Activated naive CD4-positive, alpha-beta T cell treated with anti-CD3 and anti-CD28 coated beads, Interleukin-2, amount 10 ng/mL, durations not matched to agents 7 days and 5 days (primary cell): Measurements from ENCODE around the gene KSR2.

ENCODE experiments used
- CTCF ChIA-PET: fragments of 350-600 bp; sonication (Branson Sonifier 250); formaldehyde crosslinking; loops from one replicate; lab custom pipeline; 2021; ENCODE audit warnings: antibody characterized with exemption; lab: Charles Lee
- DNase-seq: peaks from one replicate; pipeline ENCODE4 v3.0.0-alpha.2; 2020
- H3K27ac Mint-ChIP-seq: one replicate; pipeline ENCODE4 v1.8.0; 2021; ENCODE audit warnings: mild to moderate bottlenecking, moderate library complexity, mixed read lengths
- H3K27me3 Mint-ChIP-seq: one replicate; pipeline ENCODE4 v1.8.0; 2021; ENCODE audit warnings: mild to moderate bottlenecking, mixed read lengths
- H3K36me3 Mint-ChIP-seq: one replicate; pipeline ENCODE4 v1.8.0; 2021; ENCODE audit warnings: mixed read lengths
- H3K4me1 Mint-ChIP-seq: one replicate; pipeline ENCODE4 v1.8.0; 2021; ENCODE audit warnings: mixed read lengths
- H3K4me3 Mint-ChIP-seq: one replicate; pipeline ENCODE4 v1.8.0; 2021; ENCODE audit warnings: mild to moderate bottlenecking, moderate library complexity, mixed read lengths
- H3K9me3 Mint-ChIP-seq: one replicate; pipeline ENCODE4 v1.8.0; 2021; ENCODE audit warnings: mixed read lengths

Gene KSR2

DNA sequence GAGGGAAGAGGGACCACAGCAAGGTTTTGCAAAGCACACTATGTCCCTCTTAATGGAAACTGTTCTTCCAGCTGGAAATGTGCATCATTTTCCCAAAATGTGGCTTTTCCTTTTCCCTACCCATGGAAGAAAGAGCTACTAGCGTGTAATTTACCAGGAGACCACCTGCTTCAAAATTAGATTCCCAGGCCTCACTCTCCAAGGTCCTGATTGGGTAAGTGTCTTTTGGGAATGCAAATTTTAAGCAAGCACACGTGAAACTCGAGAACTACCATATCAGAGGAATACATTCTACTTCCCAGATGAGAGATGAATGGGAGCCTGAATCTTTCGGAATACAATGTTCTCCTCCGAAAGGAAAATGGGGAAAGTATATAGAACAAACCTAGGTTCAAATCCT, 405.8 kb downstream of the KSR2 start:
- H3K36me3 Mint-ChIP-seq, result no peaks in the 10 kb centered on the region

DNA sequence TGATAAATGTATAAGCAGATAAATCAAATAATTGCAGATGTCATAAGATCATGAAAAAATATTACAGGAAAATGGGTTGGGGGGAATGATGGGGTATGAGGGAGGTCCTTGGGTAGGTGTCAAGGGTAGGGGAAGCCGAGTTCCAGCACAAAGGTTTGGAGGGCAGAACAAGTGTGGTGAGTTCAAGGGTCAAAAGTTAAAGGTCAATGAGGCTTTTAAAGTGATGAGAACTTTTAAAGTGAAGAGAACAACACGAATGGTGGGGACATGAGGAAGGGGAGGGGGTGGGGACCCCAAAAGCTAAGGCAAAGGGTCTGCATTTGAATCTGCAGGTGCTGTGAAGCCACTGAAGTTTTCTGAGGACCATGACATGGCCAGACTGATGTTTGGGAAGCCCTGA, 406.8 kb downstream of the KSR2 start:
- Mint-ChIP-seq H3K4me3 (no peak overlapping the region), H3K36me3 (no peaks in the 10 kb centered on the region), H3K27ac (no peak overlapping the region), H3K4me1 (no peaks in the 10 kb centered on the region), H3K27me3 (no peaks in the 10 kb centered on the region), H3K9me3 (peaks cover 2% of the 10 kb centered on the region)
- CTCF ChIA-PET, result no interaction called here
- no peak for DNase-seq

More for the DNA sequence above, 405.8 kb downstream of the KSR2 start:
- CTCF ChIA-PET, result no interaction called here
- Mint-ChIP-seq H3K27me3 (no peaks in the 10 kb centered on the region), H3K4me1 (no peaks in the 10 kb centered on the region), H3K9me3 (peaks cover 2% of the 10 kb centered on the region), H3K27ac (no peak overlapping the region), H3K4me3 (no peak overlapping the region)
- no peak for DNase-seq

DNA sequence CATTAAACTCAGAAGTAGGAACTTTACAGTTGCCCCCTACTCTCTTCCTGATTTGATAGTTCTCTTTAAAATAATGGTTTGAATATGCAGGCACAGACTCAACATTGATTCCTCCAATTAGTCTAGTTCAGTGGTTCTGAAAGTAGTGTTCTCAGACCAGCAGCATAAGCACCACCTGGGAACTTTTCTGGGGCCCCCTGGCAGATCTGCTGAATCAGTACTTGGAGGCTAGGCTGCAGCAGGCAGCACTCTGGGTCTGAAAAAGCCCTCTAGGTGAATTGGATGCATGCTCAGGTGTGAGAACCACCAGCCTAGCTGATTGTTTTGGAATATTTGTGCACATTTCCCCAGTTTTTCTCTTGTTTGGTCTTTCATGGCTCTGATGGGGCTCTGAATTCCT, 408.8 kb downstream of the KSR2 start:
- no peak overlapping the region for H3K27ac Mint-ChIP-seq
- H3K4me3 Mint-ChIP-seq, result no peak overlapping the region
- CTCF ChIA-PET, result no interaction called here
- H3K27me3 Mint-ChIP-seq, result no peaks in the 10 kb centered on the region
- no peaks in the 10 kb centered on the region for H3K4me1 Mint-ChIP-seq
- H3K36me3 Mint-ChIP-seq, result no peaks in the 10 kb centered on the region
- H3K9me3 Mint-ChIP-seq, result peaks cover 2% of the 10 kb centered on the region
- DNase-seq, result no peak

DNA sequence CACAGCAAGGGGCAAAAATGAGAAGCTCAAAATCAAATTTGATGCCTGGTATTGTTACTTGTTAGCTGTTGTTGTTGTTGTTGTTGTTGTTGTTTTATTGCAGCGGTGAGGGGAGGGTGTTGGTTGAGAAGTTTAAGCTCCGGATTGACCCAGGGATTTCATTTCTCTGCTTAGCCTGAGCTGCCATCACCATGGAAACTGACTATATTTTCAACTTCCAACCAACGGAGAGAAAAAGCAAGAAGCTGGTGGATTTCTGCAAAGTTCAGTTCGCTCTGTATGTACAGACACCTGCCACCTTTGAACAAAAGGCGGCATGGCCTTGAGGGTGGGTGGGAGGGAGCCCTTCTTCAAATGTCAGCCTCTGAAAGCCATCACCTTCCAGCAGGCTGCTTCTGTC, 412.9 kb downstream of the KSR2 start:
- H3K4me3 Mint-ChIP-seq, result no peak overlapping the region
- H3K27me3 Mint-ChIP-seq, result no peaks in the 10 kb centered on the region
- no peaks in the 10 kb centered on the region for H3K4me1 Mint-ChIP-seq
- H3K36me3 Mint-ChIP-seq, result no peaks in the 10 kb centered on the region
- DNase-seq, result no peak
- H3K27ac Mint-ChIP-seq, result no peak overlapping the region
- CTCF ChIA-PET, result interaction anchor here (0.6 kb wide), 1 partner anchor 405 kb away, joined by 3 read pairs; no protein-coding TSS in a partner anchor
- H3K9me3 Mint-ChIP-seq, result peaks cover 12% of the 10 kb centered on the region

DNA sequence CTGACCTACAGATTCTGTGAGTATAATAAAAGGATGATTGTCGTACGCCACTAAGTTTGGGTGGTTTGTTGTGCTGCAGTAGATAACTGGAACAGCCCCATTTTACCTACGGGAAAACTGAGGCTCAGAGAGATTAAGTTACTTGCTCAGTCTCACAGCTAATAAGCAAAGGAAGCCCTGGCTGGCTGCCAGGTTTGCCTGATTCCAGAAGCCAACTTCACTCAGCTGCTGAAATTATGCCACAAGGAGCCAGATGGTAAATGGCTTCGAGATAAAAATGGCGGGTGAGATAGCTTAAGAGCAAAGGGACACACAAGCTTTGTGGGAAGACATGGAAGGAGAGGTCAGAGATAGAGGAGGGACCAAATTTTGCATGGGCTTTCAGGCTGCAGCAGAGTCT, 415.8 kb downstream of the KSR2 start:
- Mint-ChIP-seq H3K4me1 (no peaks in the 10 kb centered on the region), H3K9me3 (peaks cover 12% of the 10 kb centered on the region), H3K27me3 (no peaks in the 10 kb centered on the region), H3K27ac (no peak overlapping the region), H3K36me3 (no peaks in the 10 kb centered on the region), H3K4me3 (no peak overlapping the region)
- CTCF ChIA-PET, result no interaction called here
- DNase-seq, result no peak

DNA sequence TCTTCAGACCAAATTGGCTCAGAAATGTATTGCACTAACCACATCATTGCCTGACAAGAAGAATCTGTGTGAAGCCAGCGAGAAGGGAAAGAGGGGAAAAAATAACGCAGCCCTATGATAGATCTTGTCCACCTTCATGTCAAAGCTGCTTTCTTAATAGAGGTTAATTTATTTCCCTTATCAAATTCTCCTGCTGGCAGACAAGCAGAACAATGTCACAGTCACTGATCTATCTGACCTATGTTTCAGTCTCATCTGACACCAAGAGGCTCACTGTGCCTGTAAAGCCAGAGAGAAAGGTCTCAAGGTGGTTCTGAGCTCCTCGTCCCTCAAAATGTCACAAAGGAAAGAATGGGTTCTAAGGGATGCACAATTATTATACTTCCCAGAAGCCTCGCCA, 417.1 kb downstream of the KSR2 start:
- Mint-ChIP-seq H3K4me1 (no peaks in the 10 kb centered on the region), H3K27ac (no peak overlapping the region), H3K4me3 (no peak overlapping the region), H3K27me3 (no peaks in the 10 kb centered on the region), H3K9me3 (peaks cover 12% of the 10 kb centered on the region), H3K36me3 (no peaks in the 10 kb centered on the region)
- CTCF ChIA-PET, result interaction anchor here (1.4 kb wide), 1 partner anchor 286 kb away, joined by 3 read pairs; no protein-coding TSS in a partner anchor
- DNase-seq, result no peak

DNA sequence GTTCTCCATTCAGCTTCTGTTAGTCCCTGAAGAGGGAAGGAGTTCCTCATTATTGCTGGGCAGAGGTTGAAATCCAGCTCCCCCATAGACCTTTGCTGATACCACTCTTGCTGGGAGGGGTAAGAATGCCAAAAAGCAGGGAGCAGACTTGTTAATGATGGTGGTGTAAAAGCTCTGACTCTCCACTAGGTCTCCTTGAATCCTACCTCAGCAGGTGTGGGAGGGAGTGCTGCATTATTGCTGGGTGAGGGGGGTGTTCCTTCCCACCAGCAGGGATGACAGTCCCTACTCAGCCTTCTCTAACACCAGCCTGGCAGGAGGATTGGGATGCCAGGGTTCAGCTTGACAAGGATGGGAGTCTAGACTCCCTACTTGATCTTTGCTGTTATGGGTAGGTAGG, 421.6 kb downstream of the KSR2 start:
- Mint-ChIP-seq H3K4me1 (no peaks in the 10 kb centered on the region), H3K36me3 (no peaks in the 10 kb centered on the region), H3K4me3 (no peak overlapping the region), H3K9me3 (peaks cover 3% of the 10 kb centered on the region), H3K27ac (no peak overlapping the region), H3K27me3 (no peaks in the 10 kb centered on the region)
- no peak for DNase-seq
- CTCF ChIA-PET, result no interaction called here

DNA sequence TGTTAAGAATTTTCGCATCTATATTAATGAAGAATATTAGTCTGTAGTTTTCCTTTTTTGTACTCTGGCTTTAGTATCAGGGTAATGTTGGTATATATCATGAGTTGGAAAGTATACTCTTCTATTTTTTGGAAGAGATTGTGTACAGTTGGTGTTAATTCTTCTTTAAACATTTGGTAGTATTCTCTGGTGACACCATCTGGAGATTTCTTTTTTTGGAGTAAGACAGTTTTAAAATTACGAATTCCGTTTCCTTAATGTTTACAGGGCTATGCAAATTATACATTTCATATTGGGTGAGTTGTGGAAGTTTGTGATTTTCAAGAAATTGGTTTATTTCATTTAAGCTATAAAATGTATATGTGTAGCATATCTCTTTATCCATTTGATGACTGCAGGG, 423.6 kb downstream of the KSR2 start:
- Mint-ChIP-seq H3K9me3 (peaks cover 3% of the 10 kb centered on the region), H3K4me1 (no peaks in the 10 kb centered on the region), H3K4me3 (no peak overlapping the region)

DNA sequence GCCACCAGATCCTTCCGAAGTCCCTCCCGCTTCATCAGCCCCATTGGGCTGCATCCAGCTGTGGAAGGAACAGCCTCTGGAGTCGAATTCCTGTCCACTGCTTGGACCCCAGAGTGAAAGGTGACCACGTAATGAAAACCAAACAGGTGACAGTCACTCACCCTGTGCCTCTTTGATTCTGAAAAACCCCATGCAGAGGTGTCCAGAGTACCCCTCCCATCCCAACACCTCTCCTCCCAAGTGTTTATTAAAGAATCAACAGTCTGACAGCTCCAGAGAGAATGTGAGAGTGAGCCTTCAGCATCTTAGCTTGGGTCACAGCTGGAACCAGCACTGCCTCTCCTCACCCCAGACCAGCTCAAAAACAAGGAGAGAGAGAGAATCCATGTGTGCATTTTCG, 428.8 kb downstream of the KSR2 start:
- no peaks in the 10 kb centered on the region for H3K4me1 Mint-ChIP-seq
- no peak overlapping the region for H3K4me3 Mint-ChIP-seq
- H3K9me3 Mint-ChIP-seq, result no peaks in the 10 kb centered on the region
- H3K27me3 Mint-ChIP-seq, result no peaks in the 10 kb centered on the region
- no peak overlapping the region for H3K27ac Mint-ChIP-seq
- no peak for DNase-seq
- CTCF ChIA-PET, result no interaction called here
- H3K36me3 Mint-ChIP-seq, result no peaks in the 10 kb centered on the region

More for the DNA sequence above, 423.6 kb downstream of the KSR2 start:
- H3K27ac Mint-ChIP-seq, result no peak overlapping the region
- H3K27me3 Mint-ChIP-seq, result no peaks in the 10 kb centered on the region
- H3K36me3 Mint-ChIP-seq, result no peaks in the 10 kb centered on the region
- CTCF ChIA-PET, result no interaction called here
- no peak for DNase-seq

DNA sequence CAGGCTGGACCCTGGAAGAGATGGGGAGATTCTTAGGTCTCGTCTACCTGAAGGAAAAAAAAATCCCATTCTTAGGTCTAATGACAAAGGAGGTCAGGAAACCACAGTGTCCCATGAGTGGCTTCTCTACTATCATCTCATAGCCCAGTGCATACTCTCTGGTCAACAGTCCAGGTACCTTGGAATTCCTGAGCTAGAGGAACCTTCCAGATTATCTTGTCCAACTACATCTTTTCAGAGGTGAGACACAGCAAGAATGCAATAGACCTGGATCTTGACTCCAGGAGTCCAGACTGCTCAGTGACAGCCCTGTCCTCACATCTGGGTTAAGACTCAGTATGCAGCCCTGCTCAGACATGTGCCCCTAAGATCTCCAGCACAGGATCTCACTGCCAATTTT, 429.9 kb downstream of the KSR2 start:
- no peaks in the 10 kb centered on the region for H3K36me3 Mint-ChIP-seq
- no peak overlapping the region for H3K4me3 Mint-ChIP-seq
- DNase-seq, result no peak
- no peaks in the 10 kb centered on the region for H3K27me3 Mint-ChIP-seq
- no peaks in the 10 kb centered on the region for H3K9me3 Mint-ChIP-seq
- CTCF ChIA-PET, result no interaction called here
- H3K4me1 Mint-ChIP-seq, result no peaks in the 10 kb centered on the region
- no peak overlapping the region for H3K27ac Mint-ChIP-seq

DNA sequence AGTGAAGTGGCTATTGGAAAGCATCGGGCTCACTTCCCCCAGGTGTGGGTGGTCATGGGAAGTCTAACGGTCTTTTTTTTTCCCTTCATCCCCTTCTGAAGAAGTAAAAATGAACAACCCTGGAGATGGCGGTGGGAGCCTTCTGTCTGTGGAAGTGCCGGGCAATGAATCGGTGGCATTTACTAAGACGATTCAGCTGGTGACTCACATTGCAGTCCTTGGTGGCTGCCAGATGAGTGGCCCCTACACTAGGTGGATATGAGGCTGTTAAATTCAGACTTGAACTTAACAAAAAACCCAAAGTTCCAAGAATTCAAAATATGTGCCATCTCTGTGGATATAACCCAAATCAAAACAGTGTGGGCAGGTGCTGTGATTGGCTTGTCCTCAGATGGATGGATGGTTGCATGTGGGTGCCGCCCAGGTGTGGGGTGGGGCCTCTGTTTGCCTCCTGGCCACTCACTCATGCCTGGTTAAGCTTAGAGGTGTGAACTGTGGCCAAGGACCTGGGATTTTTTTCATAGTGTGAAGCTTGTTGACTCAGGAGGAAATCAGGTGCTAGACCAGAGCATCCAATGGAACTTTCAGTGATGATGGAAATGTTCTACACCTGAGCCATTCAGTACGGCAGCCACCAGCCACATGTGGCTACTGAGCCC, 430.6 kb downstream of the KSR2 start:
- H3K4me1 Mint-ChIP-seq, result no peaks in the 10 kb centered on the region
- H3K36me3 Mint-ChIP-seq, result no peaks in the 10 kb centered on the region
- DNase-seq, result no peak
- H3K9me3 Mint-ChIP-seq, result no peaks in the 10 kb centered on the region
- H3K27me3 Mint-ChIP-seq, result no peaks in the 10 kb centered on the region
- no peak overlapping the region for H3K4me3 Mint-ChIP-seq
- CTCF ChIA-PET, result no interaction called here
- no peak overlapping the region for H3K27ac Mint-ChIP-seq

DNA sequence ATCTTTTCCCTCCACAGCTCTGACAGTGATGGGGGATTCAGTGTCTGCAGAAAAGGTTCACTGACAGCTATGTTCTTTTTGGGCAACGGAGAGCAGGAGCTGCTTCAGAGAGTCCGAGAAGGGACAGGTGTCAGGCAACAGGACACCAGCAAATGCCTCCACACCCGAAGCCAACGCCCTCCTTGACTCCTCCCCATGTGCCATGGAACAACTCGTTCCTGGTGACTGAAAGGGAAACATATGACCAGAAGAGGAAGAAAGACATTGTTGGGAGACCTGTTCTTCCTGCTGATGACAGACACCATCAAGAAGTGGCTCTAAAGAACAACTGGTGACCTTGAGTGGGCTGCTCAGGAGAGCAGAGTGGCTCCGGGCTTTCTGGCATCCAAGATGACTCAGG, 435.1 kb downstream of the KSR2 start:
- no peaks in the 10 kb centered on the region for H3K4me1 Mint-ChIP-seq
- H3K36me3 Mint-ChIP-seq, result no peaks in the 10 kb centered on the region
- H3K27ac Mint-ChIP-seq, result no peak overlapping the region
- H3K4me3 Mint-ChIP-seq, result no peak overlapping the region
- CTCF ChIA-PET, result no interaction called here
- H3K9me3 Mint-ChIP-seq, result no peaks in the 10 kb centered on the region
- no peak for DNase-seq
- H3K27me3 Mint-ChIP-seq, result no peaks in the 10 kb centered on the region

DNA sequence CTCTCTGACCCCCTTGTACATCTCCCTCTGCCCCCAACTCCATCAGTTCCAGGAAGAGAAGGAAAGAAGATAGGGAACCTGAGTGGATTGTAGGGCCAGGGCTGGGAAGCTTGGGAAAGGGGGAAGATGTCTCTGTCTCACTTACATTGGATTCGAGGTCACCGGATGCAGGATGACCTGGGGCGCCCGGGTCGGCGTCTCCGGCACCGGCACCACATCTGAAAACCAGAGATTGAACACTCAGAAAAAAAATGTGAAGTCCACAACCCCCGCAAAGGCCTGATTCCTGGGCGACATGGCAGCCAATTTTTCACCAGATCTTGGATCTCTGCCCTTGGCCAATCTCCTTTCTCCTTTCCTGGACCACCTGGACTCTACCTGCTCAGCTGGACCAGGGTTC, 438.0 kb downstream of the KSR2 start:
- Mint-ChIP-seq H3K4me1 (no peaks in the 10 kb centered on the region), H3K36me3 (no peaks in the 10 kb centered on the region), H3K27me3 (no peaks in the 10 kb centered on the region), H3K4me3 (no peak overlapping the region), H3K9me3 (no peaks in the 10 kb centered on the region), H3K27ac (no peak overlapping the region)
- CTCF ChIA-PET, result no interaction called here
- no peak for DNase-seq

DNA sequence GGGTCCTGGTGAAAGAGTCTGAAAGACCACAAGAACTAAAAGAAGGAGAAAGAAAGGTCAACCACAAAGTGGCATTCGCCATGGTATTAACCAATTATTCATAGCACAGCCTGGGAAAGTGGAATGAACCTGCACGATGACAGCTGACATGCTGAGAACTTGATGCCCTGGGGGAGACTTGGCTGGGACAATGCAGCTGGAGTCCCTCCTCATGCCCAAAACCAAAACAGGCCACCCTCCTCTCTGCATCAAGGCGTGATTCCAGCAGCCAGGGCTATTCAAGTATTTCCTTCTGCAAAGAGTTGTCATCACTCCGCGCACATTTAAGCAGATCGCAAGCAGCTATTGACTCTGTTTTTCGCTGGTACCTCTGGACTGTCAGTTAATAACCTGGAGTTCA, 440.3 kb downstream of the KSR2 start:
- H3K36me3 Mint-ChIP-seq, result no peaks in the 10 kb centered on the region
- H3K27me3 Mint-ChIP-seq, result no peaks in the 10 kb centered on the region
- H3K4me3 Mint-ChIP-seq, result no peak overlapping the region
- CTCF ChIA-PET, result no interaction called here
- no peaks in the 10 kb centered on the region for H3K4me1 Mint-ChIP-seq
- no peaks in the 10 kb centered on the region for H3K9me3 Mint-ChIP-seq
- no peak overlapping the region for H3K27ac Mint-ChIP-seq
- no peak for DNase-seq

DNA sequence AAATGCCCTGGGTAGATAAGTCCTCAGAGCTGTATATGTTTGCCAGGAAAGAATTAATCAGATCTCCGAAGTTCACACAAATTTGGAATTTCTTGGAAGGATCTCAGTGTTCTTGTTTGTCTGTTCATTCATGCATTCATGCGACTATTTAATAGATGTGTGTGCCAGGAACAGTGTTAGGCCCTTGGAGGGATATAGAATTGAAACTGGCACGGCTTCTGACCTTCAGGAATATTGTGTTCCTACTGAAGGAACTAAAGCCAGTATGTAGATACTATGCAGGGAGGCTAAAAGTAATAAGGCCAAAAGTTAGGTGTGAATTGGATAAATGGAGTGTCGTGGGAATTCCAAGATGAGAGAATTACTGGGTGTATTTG, 441.3 kb downstream of the KSR2 start:
- no peaks in the 10 kb centered on the region for H3K27me3 Mint-ChIP-seq
- H3K36me3 Mint-ChIP-seq, result no peaks in the 10 kb centered on the region
- H3K27ac Mint-ChIP-seq, result no peak overlapping the region
- no peak overlapping the region for H3K4me3 Mint-ChIP-seq
- CTCF ChIA-PET, result no interaction called here
- no peaks in the 10 kb centered on the region for H3K9me3 Mint-ChIP-seq
- no peaks in the 10 kb centered on the region for H3K4me1 Mint-ChIP-seq
- no peak for DNase-seq
